GM21447 (cell line): ENCODE results near the gene TUBGCP3.
"Not testable (repeated sequence)": the region's sequence is repeated elsewhere in the genome, so short reads cannot be mapped to it uniquely, and the experiment has no call there.

ENCODE experiments used
- ATAC-seq: cut with Tn5 transposase; IDR thresholded peaks from one replicate; pipeline ENCODE4 v1.9.1; 2021; ENCODE audit not compliant: unreplicated experiment

TUBGCP3 gene

GRCh38 chr13:112580211-112580610 lies 7.7 kb downstream of the TUBGCP3 start:
- no peak for ATAC-seq

- ATAC-seq = no peak
Observed at GRCh38 chr13:112579310-112579843, 8.6 kb downstream of the TUBGCP3 start.

GRCh38 chr13:112576768-112577167 lies 11.2 kb downstream of the TUBGCP3 start:
- no peak for ATAC-seq

- no peak for ATAC-seq
Observed at GRCh38 chr13:112576191-112576590, 11.8 kb downstream of the TUBGCP3 start.

GRCh38 chr13:112575675-112576074 lies 12.3 kb downstream of the TUBGCP3 start:
- ATAC-seq = no peak

- ATAC-seq = peak; percentile 58
Observed at GRCh38 chr13:112574834-112575613, 12.9 kb downstream of the TUBGCP3 start.

GRCh38 chr13:112574416-112574815 lies 13.5 kb downstream of the TUBGCP3 start:
- peak; percentile 28 for ATAC-seq

GRCh38 chr13:112573710-112574109 lies 14.2 kb downstream of the TUBGCP3 start:
- no peak for ATAC-seq

GRCh38 chr13:112572366-112572765 lies 15.6 kb downstream of the TUBGCP3 start:
- no peak for ATAC-seq

- ATAC-seq = no peak
Observed at GRCh38 chr13:112569821-112570220, 18.1 kb downstream of the TUBGCP3 start.

- no peak for ATAC-seq
Observed at GRCh38 chr13:112567161-112567862, 20.6 kb downstream of the TUBGCP3 start.

- ATAC-seq = no peak
Observed at GRCh38 chr13:112562786-112563383, 25.1 kb downstream of the TUBGCP3 start.

- no peak for ATAC-seq
Observed at GRCh38 chr13:112562254-112562653, 25.7 kb downstream of the TUBGCP3 start.

- ATAC-seq = no peak
Observed at GRCh38 chr13:112561478-112561877, 26.5 kb downstream of the TUBGCP3 start.

- no peak for ATAC-seq
Observed at GRCh38 chr13:112558696-112559418, 29.1 kb downstream of the TUBGCP3 start.

- ATAC-seq = no peak
Observed at GRCh38 chr13:112556600-112556999, 31.4 kb downstream of the TUBGCP3 start.

GRCh38 chr13:112554214-112554850 lies 33.6 kb downstream of the TUBGCP3 start:
- ATAC-seq = no peak

GRCh38 chr13:112548975-112549374 lies 39.0 kb downstream of the TUBGCP3 start:
- not testable (repeated sequence) for ATAC-seq

GRCh38 chr13:112545856-112546255 lies 42.1 kb downstream of the TUBGCP3 start:
- ATAC-seq = no peak
